ENCODE results near the gene ZMAT2. TPM values are rescaled to one million over a fixed set of nuclear protein-coding genes. Genes with fewer than 3 reads are reported as not detected.

ZMAT2 gene
- total and polyA plus RNA-seq, 2 donors from 2014 or later, result 51.4 to 122 TPM

GRCh38 chr5:140725799-140726471, 25.7 kb downstream of the ZMAT2 start:
- Histone ChIP-seq H3K9me3 (ENCODE audit: control insufficient read depth in 2 of 3, insufficient read depth in 1 of 3, low read length in 3 of 3) (no peaks in the 10 kb centered on the region), H3K4me3 (ENCODE audit: low read length in 3 of 3) (peak overlapping the region in 1 of 3 donors; percentile 25), H3K9ac (ENCODE audit: low read length in 3 of 3) (no peak overlapping the region), H3K27me3 (ENCODE audit: control insufficient read depth, insufficient read depth, low read length) (no peaks in the 10 kb centered on the region), H3K27ac (ENCODE audit: low read depth in 2 of 2, low read length in 2 of 2) (no peak overlapping the region), H3K36me3 (ENCODE audit: control insufficient read depth in 2 of 3, insufficient read depth in 3 of 3, low read length in 3 of 3) (no peaks in the 10 kb centered on the region), H3K4me1 (ENCODE audit: control insufficient read depth in 2 of 3, insufficient read depth in 2 of 3, low read depth in 1 of 3, low read length in 3 of 3) (no peaks in the 10 kb centered on the region)
- FAIRE-seq, result no peak
- intact Hi-C loops (cut with DNase I), result no loop called here
- no peak for TF ChIP-seq CTCF (IDR thresholded peaks at IDR 0.05; ENCODE audit: borderline replicate concordance, extremely low read depth, insufficient read depth)
- peak; percentile 59 to 79 (median 72) for DNase-seq

- no peak for DNase-seq
- Histone ChIP-seq H3K27me3 (ENCODE audit: control insufficient read depth, insufficient read depth, low read length) (no peaks in the 10 kb centered on the region), H3K4me3 (ENCODE audit: low read length in 3 of 3) (no peak overlapping the region), H3K4me1 (ENCODE audit: control insufficient read depth in 2 of 3, insufficient read depth in 2 of 3, low read depth in 1 of 3, low read length in 3 of 3) (no peaks in the 10 kb centered on the region), H3K27ac (ENCODE audit: low read depth in 2 of 2, low read length in 2 of 2) (no peak overlapping the region), H3K9ac (ENCODE audit: low read length in 3 of 3) (no peak overlapping the region), H3K36me3 (ENCODE audit: control insufficient read depth in 2 of 3, insufficient read depth in 3 of 3, low read length in 3 of 3) (no peaks in the 10 kb centered on the region), H3K9me3 (ENCODE audit: control insufficient read depth in 2 of 3, insufficient read depth in 1 of 3, low read length in 3 of 3) (no peaks in the 10 kb centered on the region)
- no peak for FAIRE-seq
- TF ChIP-seq CTCF (IDR thresholded peaks at IDR 0.05; ENCODE audit: borderline replicate concordance, extremely low read depth, insufficient read depth), result no peak
- intact Hi-C loops (cut with DNase I), result no loop called here
These were observed 32.9 kb downstream of the ZMAT2 start for GRCh38 chr5:140733098-140733497.

- Histone ChIP-seq H3K4me1 (ENCODE audit: control insufficient read depth in 2 of 3, insufficient read depth in 2 of 3, low read depth in 1 of 3, low read length in 3 of 3) (no peaks in the 10 kb centered on the region), H3K27ac (ENCODE audit: low read depth in 2 of 2, low read length in 2 of 2) (no peak overlapping the region), H3K27me3 (ENCODE audit: control insufficient read depth, insufficient read depth, low read length) (no peaks in the 10 kb centered on the region), H3K36me3 (ENCODE audit: control insufficient read depth in 2 of 3, insufficient read depth in 3 of 3, low read length in 3 of 3) (no peaks in the 10 kb centered on the region), H3K9ac (ENCODE audit: low read length in 3 of 3) (no peak overlapping the region), H3K9me3 (ENCODE audit: control insufficient read depth in 2 of 3, insufficient read depth in 1 of 3, low read length in 3 of 3) (no peaks in the 10 kb centered on the region), H3K4me3 (ENCODE audit: low read length in 3 of 3) (no peak overlapping the region)
- no peak for DNase-seq
- FAIRE-seq, result no peak
- TF ChIP-seq CTCF (IDR thresholded peaks at IDR 0.05; ENCODE audit: borderline replicate concordance, extremely low read depth, insufficient read depth), result no peak
- intact Hi-C loops (cut with DNase I), result no loop called here
These were observed 34.1 kb downstream of the ZMAT2 start for GRCh38 chr5:140734354-140734753.

GRCh38 chr5:140737486-140737885, 37.2 kb downstream of the ZMAT2 start:
- no peak for TF ChIP-seq CTCF (IDR thresholded peaks at IDR 0.05; ENCODE audit: borderline replicate concordance, extremely low read depth, insufficient read depth)
- Histone ChIP-seq H3K9me3 (ENCODE audit: control insufficient read depth in 2 of 3, insufficient read depth in 1 of 3, low read length in 3 of 3) (no peaks in the 10 kb centered on the region), H3K4me1 (ENCODE audit: control insufficient read depth in 2 of 3, insufficient read depth in 2 of 3, low read depth in 1 of 3, low read length in 3 of 3) (no peaks in the 10 kb centered on the region), H3K9ac (ENCODE audit: low read length in 3 of 3) (no peak overlapping the region), H3K27me3 (ENCODE audit: control insufficient read depth, insufficient read depth, low read length) (no peaks in the 10 kb centered on the region), H3K36me3 (ENCODE audit: control insufficient read depth in 2 of 3, insufficient read depth in 3 of 3, low read length in 3 of 3) (no peaks in the 10 kb centered on the region), H3K4me3 (ENCODE audit: low read length in 3 of 3) (no peak overlapping the region), H3K27ac (ENCODE audit: low read depth in 2 of 2, low read length in 2 of 2) (no peak overlapping the region)
- FAIRE-seq (no peak), DNase-seq (no peak)
- intact Hi-C loops (cut with DNase I), result no loop called here

Measured in kidney (tissue), 14 donors.